ENCODE data around the gene RPL10L.

GRCh38 chr14:46686652-46687051, 35.1 kb upstream of the RPL10L start:
- TF ChIP-seq CTCF (IDR thresholded peaks at IDR 0.05) = no peak
- TF ChIP-seq POLR2A (IDR thresholded peaks at IDR 0.05) = no peak
